ENCODE measurements around the gene LRRC15. TPM values are rescaled to one million over a fixed set of nuclear protein-coding genes. Genes with fewer than 3 reads are reported as not detected.

LRRC15 gene
- total RNA-seq, 1 experiment from 2014 or later, result 0.36 TPM

DNA sequence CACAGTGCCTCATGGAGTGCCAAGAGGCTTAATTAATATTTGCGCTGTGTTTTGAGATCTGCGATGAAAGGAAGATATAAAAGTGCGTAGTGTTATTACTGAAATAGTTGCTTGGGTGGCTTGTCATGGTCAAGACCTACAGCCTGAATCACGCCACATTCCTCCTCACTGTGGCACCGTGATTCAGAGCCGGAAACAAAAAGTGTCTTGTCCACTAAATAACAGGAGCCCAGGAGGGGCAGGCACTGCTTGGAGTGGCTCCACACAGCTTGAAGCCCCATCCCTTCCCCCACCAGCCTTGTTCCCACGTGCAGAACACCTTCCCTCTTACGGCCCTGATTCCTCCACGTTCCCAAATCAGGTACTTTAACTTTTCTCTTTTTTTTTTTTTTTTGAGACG, 1.2 kb upstream of the LRRC15 start:
- ChIA-PET CTCF (no interaction called here), POLR2A (ENCODE audit: unreplicated experiment) (no interaction called here)
- Histone ChIP-seq H3K4me1 (ENCODE audit: insufficient read depth, low read length) (peaks cover 12% of the 10 kb centered on the region; the same call in 1 of the 2 replicates), H3K9me3 (ENCODE audit: low read length) (no peaks in the 10 kb centered on the region), H3K4me2 (ENCODE audit: low read length) (no peak overlapping the region), H3K9ac (ENCODE audit: low read length) (no peak overlapping the region), H3F3A (ENCODE audit: low read length, unreplicated experiment) (no peaks in the 10 kb centered on the region), H3K4me3 (ENCODE audit: low read length) (no peak overlapping the region), H3K79me2 (ENCODE audit: low read length) (no peaks in the 10 kb centered on the region), H2AFZ (ENCODE audit: low read length) (no peak overlapping the region), H4K20me1 (ENCODE audit: low read length) (no peaks in the 10 kb centered on the region), H3K27me3 (ENCODE audit: low read length) (no peaks in the 10 kb centered on the region), H3K36me3 (ENCODE audit: low read depth, low read length) (no peaks in the 10 kb centered on the region), H3K27ac (ENCODE audit: low read length) (no peak overlapping the region), H3K9me2 (replicated peaks; ENCODE audit: low read length) (no peaks in the 10 kb centered on the region)
- no peak for ATAC-seq
- intact Hi-C loops (cut with micrococcal nuclease), result no loop called here
- no peak for DNase-seq
- BruUV-seq (replicated peaks), result no TSS peak
- TF ChIP-seq EZH2phosphoT487 (IDR thresholded peaks at IDR 0.05; ENCODE audit: borderline replicate concordance, low read length) (no peak), EZH2 (IDR thresholded peaks at IDR 0.05; ENCODE audit: low read length, unreplicated experiment) (no peak)
- TF ChIP-seq, protein P1, sequence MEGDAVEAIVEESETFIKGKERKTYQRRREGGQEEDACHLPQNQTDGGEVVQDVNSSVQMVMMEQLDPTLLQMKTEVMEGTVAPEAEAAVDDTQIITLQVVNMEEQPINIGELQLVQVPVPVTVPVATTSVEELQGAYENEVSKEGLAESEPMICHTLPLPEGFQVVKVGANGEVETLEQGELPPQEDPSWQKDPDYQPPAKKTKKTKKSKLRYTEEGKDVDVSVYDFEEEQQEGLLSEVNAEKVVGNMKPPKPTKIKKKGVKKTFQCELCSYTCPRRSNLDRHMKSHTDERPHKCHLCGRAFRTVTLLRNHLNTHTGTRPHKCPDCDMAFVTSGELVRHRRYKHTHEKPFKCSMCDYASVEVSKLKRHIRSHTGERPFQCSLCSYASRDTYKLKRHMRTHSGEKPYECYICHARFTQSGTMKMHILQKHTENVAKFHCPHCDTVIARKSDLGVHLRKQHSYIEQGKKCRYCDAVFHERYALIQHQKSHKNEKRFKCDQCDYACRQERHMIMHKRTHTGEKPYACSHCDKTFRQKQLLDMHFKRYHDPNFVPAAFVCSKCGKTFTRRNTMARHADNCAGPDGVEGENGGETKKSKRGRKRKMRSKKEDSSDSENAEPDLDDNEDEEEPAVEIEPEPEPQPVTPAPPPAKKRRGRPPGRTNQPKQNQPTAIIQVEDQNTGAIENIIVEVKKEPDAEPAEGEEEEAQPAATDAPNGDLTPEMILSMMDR (conservative IDR thresholded peaks at IDR 0.05; ENCODE audit: low read depth, low read length), result no peak

DNA sequence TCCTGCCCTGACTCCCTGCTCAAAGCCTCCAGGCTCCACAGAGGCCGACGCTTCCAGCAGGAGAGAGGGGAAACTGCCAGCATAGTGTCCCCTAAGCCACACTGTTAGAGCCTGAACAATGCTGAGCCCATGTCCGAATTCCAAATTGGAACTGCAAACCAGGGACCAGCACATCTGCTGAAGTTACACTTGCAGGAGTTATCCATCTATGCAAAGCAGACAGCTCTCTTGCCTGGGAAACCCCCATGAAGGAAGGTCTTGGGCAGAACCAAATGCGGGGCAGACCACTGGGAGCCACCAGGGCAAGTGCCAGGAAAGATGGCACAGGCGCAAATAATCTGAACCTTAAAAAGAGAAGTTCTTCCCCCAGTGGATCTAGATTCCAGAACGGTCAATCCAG, 625 bp downstream of the LRRC15 start:
- Histone ChIP-seq H3K9me2 (replicated peaks; ENCODE audit: low read length) (no peaks in the 10 kb centered on the region), H3K4me2 (ENCODE audit: low read length) (no peak overlapping the region)
- POLR2A ChIA-PET (ENCODE audit: unreplicated experiment), result no interaction called here

More for the DNA sequence above, 625 bp downstream of the LRRC15 start:
- Histone ChIP-seq H2AFZ (ENCODE audit: low read length) (no peak overlapping the region), H3K27me3 (ENCODE audit: low read length) (no peaks in the 10 kb centered on the region), H3K9me3 (ENCODE audit: low read length) (no peaks in the 10 kb centered on the region), H4K20me1 (ENCODE audit: low read length) (no peaks in the 10 kb centered on the region), H3K9ac (ENCODE audit: low read length) (no peak overlapping the region), H3K4me1 (ENCODE audit: insufficient read depth, low read length) (peaks cover 13% of the 10 kb centered on the region; the same call in 1 of the 2 replicates), H3K79me2 (ENCODE audit: low read length) (no peaks in the 10 kb centered on the region), H3K4me3 (ENCODE audit: low read length) (no peak overlapping the region), H3K36me3 (ENCODE audit: low read depth, low read length) (no peaks in the 10 kb centered on the region), H3K27ac (ENCODE audit: low read length) (no peak overlapping the region), H3F3A (ENCODE audit: low read length, unreplicated experiment) (no peaks in the 10 kb centered on the region)
- DNase-seq (no peak), ATAC-seq (no peak)
- intact Hi-C loops (cut with micrococcal nuclease), result no loop called here
- TF ChIP-seq EZH2 (IDR thresholded peaks at IDR 0.05; ENCODE audit: low read length, unreplicated experiment) (no peak), EZH2phosphoT487 (IDR thresholded peaks at IDR 0.05; ENCODE audit: borderline replicate concordance, low read length) (no peak)
- TF ChIP-seq, protein P1 (conservative IDR thresholded peaks at IDR 0.05; ENCODE audit: low read depth, low read length), result no peak
- CTCF ChIA-PET, result interaction anchor here (0.6 kb wide), 1 partner anchor 236 kb away, joined by 3 read pairs; no protein-coding TSS in a partner anchor
- BruUV-seq (replicated peaks), result no TSS peak

Measured in PC-3 (cell line).